NCI-H748 treated with DMSO at 0.1 percent for 48 hours (cell line): ENCODE results near the gene ETFB.
A peak's percentile ranks its signal among the peaks of the same experiment; 100 is the strongest.
"Not testable (repeated sequence)": the region's sequence is repeated elsewhere in the genome, so short reads cannot be mapped to it uniquely, and the experiment has no call there.

Experiments
- DNase-seq: peaks from one replicate; lab custom pipeline; 2025; lab: John Stamatoyannopoulos, UW

Gene ETFB

DNA sequence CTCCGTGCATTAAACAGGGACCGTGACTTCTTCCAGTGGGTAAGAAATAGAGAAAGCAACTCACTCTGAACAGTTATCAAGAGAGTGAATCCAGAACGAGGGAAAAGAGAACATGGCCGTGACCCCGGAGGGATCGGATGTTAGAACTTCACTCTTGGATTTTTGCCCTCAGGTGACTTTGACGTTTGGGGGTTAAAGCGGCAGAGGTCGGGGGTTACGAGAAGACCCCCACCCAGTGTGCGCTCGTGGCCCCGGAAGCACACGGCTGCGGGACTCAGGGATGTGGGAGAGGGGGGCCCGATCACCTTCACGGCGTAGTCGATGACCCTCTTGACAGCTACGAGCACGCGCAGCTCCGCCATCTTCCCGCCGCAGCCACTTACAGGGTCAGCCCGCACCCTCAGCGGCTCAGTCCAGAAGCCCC is at the start of gene ETFB:
TSS of gene ETFB (minus strand) at position 424 of the 424 bp plus-strand sequence. CDS start at position 362, 62 bp downstream.
- DNase-seq = no peak

DNA sequence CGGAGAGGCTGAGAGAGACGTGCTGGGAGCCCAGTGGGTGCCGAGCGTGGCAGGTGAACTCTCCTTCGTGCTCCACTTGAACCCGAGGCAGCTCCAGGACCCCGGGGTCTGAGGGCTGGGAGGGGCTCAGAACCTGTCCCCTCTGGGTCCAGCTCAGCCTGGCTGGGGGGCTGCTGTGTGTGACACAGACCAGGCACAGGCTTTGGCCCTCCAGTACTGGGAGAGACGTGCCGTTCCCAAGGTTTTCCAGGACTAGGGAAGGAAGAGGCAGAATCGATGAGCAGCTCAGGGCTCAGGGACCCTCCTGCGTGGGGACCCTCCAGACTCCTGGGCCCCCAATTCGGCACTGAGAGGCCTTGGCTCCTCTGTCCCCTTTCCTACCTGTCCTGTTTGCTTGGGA is 49.0 kb upstream of the ETFB start:
- no peak for DNase-seq

DNA sequence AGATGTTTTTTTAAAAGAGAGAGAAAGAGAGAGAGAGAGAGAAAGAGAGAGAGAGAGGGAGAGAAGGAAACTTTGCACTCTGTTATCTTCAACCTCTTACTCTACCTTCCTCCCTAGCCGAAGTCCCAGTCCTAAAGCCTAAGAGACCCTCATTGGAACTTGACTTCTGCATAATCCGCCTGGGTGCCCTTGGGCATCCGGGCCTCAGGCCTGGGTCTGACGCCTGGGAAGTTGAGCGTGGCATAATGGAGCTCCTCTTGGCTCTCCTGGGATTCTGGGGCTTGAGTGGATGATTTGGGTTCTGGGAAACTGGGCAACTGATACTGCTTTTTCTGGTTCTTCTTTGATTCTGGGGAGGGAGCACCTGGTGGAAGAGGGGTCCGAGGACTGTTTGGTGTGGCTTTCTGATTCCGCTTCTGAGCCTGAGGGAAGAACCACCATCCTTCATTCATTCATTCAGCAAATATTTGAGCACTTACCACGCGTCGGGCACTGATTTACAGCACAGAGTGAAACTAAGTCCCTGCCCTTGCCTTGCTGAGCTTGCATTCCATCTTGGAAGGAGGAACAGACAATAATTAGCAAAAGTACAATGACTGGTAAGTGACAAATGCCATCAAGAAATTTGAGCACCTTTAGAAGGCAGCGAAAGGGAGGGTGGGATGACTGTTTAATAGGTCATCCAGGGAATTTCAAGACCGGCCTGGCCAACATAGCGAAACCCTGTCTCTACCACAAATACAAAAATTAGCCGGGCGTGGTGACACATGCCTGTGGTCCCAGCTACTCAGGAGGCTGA is 45.0 kb upstream of the ETFB start:
- DNase-seq = no peak

DNA sequence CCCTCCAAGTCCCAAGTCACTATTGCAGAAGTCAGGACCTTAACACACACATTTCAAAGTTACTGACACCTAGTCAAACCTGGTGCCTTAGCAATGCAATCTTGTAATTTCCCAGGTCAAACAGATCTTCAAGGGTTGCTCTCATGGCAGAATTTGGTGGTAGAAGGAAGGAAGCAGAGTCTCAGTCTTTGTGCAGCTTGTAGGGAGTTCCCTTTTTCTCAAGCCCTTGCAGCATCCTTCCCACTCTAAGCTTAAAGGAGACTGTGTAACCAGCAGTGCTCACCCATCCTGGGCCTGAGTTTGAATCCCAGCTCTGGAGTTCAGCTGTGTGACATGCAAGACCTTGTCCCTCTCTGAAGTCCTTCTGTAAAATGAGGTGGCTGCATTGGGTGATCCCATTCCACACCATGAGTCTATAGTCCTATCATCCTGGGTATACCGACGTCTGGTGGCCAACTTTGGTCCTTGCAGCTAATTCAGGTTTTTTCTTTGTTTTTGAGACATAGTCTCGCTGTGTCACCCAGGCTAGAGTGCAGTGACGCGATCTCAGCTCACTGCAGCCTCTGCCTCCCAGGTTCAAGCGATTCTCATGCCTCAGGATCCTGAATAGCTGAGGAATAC is 41.4 kb upstream of the ETFB start:
- no peak for DNase-seq

DNA sequence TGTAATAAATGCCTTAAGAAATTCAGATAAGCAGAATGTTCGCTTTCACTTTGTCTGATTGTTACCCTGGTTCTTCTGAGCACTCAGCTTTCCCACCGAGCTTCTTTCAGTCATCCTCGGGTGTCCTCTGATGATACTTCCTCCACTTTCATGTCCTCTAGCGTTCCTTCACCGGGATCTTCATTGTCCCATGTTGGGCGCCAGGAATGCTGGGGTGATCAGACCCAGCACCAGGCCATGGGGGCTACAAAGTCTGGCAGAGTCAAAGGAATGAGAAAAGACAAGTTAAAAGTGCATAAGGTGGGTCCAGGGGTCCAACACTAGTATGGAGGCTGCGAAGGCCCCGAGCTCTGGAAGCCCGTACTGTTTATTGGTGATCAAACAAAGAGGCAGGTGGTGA is 35.9 kb upstream of the ETFB start:
- DNase-seq = no peak

DNA sequence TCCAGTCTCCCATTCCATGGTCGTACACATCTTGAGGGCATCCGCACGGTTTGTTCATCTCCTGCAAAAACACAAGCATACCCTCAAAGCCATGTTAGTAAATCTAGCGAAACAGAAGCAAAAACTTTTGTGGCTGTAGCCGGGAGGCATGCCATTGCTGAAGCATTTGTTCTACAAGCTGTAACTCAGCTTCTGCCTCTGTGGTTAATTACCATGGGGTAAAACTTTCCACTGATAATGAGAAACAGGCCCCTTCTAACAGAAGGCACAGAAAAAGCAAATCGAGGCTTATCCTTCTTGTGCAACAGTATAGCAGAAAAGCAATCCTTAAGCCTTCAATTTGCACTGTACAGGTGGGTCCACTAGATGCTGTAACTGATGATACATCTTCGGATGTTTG is 33.7 kb upstream of the ETFB start:
- not testable (repeated sequence) for DNase-seq

DNA sequence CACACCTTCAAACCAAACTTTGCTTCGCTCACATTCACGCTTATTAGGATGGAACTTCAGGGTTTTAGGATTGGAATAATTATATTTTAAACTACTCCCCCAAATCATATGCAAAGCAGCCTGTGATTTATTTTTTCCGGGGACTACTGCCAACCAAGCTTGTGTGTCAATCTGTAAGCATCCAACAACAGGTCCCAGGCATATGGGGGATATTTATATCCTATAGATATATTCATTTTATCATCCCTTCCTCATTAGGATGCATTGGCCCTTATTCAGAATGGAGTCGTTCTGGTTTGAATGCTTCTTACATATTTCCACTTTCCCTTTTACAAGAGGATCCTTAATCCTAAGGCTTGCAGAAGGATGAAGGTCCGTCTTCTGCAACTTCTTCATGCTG is 33.0 kb upstream of the ETFB start:
- DNase-seq = no peak

DNA sequence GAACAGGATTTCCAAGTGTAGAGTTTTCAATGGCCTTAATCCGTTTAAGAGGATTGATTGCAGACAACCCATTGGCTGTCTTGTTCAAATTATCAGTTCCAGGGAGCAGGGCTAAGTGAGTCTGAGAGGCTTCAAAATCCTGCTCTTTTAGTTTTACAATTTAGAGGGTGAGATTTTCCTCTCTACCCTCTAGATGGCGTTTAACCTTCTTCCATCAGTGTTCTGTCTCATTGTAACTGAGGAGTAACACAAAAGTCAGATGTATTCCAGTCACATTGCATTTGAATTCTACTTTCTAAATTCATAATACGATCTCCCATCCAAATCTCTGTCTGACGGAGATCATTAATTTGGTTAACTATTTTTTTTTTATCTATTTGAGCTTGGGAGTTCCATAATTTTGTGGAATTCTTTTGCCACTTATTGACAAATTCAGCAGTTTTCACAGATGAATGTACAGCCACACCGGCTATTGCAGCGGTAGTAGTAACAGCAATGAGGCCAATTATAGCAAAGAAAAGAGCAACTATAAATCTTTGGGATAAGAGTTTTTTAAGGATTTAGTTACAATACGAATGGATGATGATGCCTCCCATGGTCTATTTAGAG is 32.0 kb upstream of the ETFB start:
- DNase-seq = no peak

DNA sequence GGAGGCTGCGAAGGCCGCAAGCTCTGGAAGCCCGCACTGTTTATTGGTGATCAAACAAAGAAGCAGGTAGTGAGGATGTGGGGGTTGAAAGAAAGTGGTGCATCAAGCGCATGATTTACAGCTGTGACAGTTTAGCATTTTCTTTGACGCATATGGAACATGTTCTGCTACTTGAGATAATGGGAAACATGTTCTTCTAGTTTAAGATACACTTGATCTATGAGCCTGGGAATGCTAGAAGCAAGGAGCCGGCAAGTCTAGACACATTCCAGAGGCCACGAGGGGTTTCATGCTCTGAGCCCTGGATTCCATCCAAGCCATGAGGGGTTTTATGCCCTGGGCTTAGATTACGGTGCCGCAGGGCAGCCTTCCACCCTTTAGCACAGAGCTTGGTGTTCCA is 31.3 kb upstream of the ETFB start:
- DNase-seq = not testable (repeated sequence)

DNA sequence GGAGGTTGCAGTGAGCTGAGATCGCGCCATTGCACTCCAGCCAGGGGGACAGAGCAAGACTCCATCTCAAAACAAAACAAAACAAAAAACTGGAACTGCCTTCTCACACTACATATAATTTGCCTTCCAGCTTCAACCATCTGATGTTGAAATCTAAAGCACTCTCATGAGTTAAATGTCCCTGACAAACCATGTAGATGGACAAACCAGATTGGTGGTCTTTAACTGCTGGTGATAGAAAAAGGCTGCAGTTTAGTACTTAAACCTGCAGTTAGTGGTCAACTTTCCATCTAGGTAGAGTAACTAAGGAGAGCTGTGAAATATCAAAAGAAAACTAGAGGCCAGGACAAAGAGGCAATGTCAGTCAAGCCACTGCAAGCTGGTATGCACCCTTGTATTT is 30.0 kb upstream of the ETFB start:
- no peak for DNase-seq

DNA sequence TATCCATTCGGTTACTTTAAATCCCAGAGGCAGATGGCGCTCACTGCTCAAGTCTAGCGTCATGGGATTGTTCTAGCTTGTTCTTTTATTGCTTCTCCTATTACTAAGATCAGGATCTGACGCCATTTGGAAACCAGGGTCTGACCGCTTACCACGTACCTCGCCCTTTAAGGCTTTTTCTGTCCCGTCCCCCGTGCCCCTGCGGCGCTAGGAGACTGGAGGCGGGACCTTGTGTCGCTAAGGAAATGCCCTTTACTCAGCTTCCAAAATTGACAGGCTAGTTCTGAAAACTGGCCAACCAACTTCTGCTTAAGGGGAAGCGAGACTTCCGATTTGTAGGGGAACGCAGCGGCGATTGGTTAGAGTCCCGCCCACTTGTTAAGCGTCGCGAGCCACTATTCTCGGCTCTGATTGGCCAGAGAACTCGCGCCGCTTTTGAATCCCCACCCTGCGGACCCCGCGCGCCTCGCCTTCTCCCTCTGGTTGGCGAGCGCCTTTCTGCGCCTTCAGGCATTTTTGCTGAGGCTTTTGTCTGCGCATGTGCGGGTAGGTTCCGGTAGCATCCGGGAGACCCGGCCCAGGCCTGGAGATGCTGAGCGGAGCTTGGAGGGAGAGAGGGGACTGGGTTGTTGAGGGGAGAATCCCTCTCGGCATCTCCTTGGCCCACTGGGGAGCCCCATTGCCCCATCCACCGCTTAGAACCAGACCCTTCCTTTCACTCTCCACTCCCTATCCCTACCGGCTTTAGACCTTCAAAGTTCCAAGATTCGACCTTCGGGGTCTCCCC is 28.1 kb upstream of the ETFB start:
- DNase-seq = peak; percentile 83

DNA sequence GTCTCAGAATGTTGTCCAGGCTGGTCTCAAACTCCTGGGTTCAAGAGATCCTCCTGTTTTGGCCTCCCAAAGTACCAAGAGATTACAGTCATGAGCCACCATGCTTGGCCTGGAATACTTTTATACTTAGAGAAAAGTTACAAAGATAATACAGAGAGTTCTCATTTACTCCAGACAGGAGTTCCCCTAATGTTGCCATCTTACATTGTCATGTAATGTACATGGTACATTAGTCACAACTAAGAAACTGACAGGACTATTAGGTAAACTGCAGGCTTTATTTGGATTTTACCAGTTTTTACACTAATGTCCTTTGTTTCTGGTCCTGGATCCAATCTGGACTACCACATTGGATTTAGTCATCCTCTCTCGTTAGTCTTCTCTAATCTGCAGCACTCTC is 26.5 kb upstream of the ETFB start:
- no peak for DNase-seq

DNA sequence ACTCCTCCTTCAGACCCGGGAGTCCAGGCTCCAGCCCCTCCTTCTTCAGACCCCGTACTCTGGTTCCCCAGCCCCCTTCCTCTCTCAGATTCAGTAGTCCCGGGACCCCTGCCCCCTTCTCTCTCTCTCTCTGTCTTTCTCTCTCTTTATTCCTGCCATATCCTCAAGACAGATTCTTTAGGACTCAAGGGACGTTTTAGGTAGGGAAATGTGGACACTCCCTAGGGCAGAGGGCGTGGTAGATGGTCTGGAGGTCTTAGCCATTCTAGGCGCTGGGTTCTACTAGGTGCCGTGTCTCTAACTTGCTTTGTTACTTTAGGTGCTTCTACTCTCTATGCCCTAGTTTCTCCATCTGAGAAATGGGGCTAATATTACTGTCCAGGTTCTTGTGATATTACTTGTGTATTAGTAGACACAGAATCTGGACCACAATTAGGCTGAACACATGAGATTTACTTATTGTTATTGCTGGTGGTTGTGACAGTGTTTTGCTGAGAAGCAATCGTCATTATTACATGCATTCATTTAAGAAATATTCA is 25.0 kb upstream of the ETFB start:
- no peak for DNase-seq

DNA sequence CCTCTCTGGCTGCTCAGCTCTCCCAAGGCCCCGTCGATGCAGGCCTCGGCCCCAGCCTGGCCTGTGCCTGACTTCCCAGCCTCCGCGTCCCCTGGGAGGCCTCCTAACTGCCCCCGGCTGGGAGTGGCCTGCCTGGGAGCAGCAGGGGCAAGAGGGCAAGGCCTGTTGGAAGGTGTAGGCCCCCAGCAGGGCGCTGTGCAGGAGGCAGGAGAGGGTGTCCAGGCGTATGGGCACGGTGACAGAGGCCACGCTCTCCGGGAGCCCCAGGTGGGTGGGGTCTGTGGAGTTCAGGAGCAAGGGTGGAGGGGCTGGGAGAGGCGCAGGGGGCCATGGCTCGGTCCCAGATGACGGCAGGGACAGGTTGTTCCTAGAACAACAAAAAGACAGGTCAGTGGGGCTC is 23.0 kb upstream of the ETFB start:
- DNase-seq = no peak

DNA sequence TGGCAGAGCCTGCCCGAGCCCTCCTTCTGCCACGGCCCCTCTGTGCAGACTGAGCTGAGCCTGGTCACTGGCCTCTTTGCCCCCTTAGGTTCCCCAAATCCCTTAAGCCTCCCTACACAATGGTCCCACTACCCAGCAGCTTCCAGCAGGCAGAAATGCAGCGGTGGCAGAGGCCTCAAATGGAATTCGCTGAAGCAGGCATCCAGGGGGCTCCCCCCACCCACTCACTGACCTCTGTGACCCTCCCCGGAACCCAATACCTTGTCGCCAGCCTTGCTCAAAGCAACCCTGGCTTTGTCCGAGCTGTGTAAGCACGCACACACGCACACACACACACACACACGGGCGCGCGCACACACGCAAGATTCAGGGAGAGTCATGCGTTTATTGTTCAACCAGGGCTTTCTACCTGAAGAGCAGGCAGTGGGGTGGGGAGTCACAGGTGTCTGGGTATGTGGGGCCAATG is 21.8 kb upstream of the ETFB start, which contains the start of gene LIM2:
TSS of gene LIM2 (minus strand) at position 51 of the 466 bp plus-strand sequence. CDS start 531 bp downstream, outside the sequence.
- DNase-seq = no peak

DNA sequence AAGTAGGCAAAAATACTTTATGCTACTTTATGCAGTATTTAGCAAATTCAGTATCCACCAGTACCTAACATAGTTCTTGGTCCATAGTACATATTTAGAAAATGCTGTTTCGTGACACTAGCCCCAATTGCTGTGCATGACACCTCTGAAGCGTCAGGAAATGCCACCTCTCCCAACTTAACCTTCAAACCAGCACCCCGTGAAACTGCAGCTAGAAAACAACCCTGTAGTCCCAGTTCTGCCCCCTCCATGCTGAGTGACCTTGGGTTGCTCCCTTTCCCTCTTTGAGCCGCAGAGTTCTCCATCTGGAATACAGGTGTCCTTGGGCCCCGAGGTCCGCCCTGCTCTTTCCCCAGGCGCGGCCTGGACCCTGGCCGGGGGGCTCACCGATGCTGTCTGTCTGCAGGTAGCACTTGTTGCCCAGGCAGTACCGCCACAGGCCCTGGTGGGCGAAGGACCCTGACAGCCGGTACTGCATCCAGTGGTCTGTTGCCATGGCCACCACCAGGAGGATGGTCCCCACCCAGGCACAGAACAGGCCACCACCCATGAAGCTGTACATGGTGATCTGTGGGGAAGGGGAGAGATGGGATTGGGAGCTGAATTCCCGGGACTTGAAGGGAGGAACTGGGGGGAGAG is 20.8 kb upstream of the ETFB start:
- DNase-seq = no peak

DNA sequence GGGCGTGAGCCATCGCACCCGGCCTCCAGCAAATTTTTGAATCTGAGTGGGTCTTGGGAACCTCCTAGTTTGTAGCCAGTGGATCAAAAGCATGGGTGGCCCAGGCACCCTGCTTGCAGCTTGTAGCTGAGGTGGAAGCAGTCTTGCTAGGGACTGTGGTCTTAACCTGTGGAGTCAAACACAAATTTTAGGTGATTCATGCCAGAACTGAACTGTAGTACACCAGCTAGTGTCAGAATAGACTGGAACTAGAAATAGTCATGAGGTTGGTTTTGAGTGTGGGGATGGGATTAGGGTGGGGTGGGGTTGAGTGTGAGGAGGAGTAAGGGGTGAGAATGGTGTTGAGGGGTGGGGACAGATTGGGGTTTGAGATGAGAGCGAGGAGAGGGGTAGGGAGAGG is 15.8 kb upstream of the ETFB start:
- DNase-seq = no peak

DNA sequence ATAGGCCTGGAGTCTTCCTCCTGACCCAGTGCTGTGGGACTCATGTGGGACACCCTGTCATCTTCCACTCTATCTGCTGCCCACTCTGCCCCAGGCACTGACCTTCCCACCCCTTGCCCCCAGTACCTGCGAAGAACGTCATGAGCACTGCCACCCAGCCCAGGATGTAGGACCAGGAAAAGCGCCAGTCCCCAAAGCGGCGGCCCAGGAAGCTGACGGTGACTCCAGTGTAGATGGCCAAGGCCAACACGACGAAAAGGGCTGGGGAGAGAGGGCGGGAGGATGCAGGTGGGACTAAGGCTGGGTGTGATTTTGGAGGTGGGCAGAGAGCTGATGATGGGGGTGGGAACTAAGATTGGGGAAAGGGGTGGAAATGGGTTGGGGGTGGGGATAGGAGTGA is 14.2 kb upstream of the ETFB start:
- DNase-seq = no peak

DNA sequence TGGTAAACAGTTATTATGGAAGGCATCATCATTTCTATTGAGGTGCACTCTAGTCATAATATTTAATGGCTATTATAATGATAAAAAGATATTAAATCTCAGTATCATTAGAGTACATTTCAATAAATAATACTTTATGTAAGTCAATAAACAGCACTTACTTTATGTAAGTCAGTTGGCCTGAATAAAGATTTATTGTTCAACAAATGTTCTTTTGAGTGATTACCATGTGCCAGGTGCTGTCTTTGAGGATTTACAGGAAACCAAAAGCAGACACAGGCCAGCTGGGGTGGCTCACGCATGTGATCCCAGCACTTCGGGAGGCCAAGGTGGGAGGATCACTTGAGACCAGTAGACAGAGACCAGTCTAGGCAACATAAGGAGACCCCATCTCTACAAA is 11.2 kb upstream of the ETFB start:
- no peak for DNase-seq

DNA sequence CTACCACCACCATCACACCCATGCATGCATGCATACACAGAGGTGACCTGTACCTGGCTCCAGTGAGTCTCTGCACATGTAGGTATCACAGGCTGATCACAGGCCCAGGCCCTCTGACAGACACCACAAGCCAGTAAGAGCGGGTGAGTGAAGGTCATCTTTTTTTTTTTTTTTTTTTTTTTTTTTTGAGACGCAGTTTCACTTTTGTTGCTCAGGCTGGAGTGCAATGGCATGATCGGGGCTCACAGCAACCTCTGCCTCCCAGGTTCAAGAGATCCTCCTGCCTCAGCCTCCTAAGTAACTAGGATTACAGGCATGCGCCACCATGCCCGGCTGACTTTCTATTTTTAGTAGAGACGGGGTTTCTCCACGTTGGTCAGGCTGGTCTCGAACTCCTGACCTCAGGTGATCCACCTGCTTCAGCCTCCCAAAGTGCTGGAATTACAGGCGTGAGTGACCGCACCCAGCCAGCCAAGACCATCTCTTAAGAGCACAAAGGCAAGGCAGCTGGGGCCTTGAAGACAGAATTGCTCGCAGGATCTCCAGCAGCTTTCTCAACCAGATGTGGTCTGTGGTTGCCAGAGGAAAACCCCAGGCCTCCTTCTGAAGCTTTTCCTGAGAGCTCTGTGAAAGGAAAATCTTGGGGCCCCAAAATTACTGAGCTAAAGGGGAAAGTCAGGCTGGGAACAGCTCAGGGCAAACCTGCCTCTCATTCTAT is 9.5 kb upstream of the ETFB start:
- no peak for DNase-seq
